Stimulated activated CD8-positive, alpha-beta memory T cell treated with anti-CD3 and anti-CD28 coated beads, Interleukin-2, amount 100 ng/mL, for 48 hours (primary cell): Measurements from ENCODE around the gene SERPINE1.

Experiments
- DNase-seq, 2 donors: peaks; one replicate each; pipeline ENCODE4 v3.0.0-alpha.2; 2020; ENCODE audit warnings: low read depth in 2 of 2

The SERPINE1 gene

DNA sequence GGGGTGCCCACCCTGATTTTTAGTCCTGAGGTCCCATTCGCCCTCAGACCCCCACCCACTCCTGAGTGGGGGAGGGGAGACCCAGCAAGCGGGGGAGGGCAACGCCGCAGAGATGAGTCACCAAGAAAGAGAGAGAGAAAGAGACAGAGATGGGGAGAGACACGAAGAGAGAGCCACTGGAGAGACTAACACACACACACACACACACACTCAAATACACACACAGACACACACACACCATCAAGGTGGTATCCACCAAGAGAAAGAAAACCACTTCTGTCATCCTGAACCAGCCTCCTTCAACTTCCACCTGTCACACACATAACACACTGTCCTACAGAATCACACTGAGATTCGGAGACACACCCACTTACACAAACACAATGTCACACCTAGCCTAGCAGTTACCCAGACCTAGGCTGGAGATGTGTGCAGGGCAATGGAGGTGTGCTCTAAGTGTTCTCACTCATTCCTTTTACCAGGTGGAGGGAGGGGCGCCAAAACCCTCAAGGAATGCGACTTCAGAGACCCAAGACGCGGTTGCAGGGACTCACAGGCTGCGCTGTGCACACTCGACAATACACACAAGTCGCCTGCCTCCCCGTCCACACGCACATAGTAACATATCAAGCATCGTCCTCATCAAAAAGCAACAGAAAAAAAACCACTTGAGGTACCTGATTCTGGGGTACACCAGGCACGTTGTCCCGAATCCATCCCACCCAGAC lies 42.4 kb downstream of the SERPINE1 start:
- DNase-seq, result no peak

DNA sequence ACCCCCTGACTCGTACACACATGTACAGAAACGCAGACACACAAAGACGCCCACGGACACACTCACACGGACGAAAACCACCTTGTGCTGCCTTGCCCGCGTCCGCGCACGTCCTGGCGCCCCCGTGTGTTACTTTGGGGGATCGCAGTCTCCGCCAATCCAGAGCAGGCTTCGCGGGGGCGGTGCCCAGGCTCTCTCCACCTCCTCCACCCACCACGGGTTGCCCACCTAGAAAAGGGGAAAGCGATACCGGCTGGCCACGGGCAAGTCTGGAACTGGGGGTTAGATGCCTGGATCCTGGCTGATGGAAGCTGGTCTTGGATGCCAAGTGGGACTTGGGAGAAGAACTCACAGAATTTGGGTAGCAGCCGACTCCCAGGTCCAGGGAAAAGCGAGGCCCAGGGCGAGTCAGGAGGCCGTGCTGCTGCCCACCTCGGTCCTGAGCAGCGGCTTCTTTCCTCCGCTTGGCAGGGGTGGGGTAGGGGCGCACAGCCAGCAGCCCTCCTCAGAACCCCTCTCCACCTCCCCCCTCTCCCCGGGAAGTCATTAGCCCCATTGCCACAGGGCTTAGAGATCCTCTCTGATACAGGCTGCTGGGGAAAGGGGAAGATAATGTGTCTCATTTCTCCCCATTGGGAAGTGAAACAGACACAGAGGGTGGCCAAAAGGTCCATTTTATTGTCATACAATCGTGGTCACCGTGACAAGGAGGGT lies 43.1 kb downstream of the SERPINE1 start:
- DNase-seq, result peak; percentile 71 to 81

DNA sequence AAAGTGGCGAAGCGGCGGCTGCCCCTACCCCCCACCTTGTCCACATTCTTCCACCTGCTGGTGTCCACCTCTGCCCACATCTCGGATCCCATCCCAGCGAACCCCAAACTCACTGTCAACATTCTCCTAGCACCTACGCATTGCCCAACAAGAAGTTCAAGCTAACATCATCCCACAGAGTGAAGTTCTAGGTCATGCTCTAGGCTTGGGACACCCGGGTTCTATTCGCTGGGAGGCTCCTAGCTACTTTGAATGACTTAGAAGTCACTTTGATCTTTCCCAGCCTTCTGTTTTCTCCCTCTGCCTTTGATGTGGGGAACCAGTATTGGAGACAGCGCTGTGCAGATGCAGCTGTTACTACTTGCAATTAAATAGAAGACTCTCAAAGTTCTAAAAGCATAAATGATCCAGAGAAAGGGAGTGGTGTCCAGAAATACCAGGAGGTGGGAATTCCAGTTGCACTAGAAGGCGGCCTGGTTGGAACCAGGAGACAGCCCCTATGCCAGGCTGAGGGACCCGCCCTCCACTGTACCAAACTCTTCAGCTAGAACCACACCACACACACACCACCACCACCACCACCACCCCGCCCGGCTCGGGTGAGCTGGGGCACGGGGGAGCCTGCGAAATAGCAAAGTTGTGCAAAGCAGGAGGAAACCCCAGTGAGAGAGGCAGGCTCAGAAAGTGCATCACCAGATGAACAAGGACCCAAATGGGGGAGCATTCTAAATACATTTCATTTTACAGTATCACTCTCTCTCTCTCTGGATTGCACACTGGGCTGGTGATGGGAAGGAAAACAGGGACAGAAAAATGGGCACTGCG lies 43.9 kb downstream of the SERPINE1 start:
- DNase-seq, result no peak

DNA sequence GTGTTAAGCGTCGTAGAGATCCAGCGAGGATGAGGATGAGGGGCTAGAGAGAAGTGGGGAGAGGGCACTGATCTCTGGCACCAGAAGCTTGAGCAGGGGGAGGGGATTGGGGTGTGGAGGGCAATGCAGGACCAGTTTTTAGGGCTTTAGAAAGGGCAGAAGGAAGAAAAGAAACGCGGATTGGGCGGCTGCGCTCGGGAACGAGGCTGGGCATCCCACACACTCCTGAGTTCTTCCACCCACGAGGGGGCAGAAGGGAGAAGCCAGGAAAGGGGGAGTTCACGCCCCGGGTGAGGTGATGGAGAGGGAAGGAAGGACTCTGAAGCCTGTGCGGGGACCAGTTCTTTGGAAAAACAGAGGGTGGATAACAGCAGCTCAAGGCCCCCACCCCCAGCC lies 44.5 kb downstream of the SERPINE1 start:
- no peak for DNase-seq

DNA sequence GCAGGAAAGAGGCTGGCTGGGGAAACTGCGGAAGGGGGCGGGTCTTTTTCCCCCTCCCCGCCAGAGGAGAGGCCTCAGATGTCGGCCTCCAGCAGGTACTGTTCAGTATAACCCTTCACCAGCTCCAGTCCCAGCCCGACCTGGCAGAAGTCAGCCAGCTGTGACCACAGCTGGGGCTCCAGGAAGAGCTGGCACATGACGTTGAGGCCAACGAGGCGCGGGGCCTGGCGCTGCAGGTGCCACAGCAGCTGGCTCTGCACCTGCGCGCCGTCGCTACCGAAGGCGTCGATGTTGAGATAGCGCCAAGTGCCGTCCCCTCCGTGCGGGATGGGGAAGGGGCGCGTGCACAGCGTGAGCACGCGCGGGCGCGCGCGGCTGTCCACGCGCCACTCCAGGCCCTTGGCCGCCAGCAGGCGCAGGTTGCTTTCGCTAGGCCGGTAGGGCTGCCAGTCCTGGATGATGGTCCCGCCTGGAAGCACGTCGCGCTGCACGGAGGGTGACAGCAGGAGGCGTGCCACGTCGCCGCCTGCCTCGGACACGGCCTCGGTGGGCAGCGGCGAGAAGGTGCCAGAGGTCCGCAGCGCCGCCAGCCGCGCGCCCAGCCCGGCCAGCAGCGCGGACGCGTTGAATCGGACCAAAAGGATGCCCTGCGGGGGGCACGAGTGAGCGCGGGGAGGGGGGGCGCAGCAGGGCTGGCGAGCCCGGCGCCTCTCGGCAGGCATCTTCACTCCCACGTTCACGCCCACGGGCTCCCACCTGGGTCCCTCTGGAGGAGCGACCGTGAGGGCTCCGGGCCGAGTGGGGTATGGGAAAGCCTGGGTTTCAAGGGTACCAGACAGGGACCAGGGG lies 45.3 kb downstream of the SERPINE1 start:
- no peak for DNase-seq

DNA sequence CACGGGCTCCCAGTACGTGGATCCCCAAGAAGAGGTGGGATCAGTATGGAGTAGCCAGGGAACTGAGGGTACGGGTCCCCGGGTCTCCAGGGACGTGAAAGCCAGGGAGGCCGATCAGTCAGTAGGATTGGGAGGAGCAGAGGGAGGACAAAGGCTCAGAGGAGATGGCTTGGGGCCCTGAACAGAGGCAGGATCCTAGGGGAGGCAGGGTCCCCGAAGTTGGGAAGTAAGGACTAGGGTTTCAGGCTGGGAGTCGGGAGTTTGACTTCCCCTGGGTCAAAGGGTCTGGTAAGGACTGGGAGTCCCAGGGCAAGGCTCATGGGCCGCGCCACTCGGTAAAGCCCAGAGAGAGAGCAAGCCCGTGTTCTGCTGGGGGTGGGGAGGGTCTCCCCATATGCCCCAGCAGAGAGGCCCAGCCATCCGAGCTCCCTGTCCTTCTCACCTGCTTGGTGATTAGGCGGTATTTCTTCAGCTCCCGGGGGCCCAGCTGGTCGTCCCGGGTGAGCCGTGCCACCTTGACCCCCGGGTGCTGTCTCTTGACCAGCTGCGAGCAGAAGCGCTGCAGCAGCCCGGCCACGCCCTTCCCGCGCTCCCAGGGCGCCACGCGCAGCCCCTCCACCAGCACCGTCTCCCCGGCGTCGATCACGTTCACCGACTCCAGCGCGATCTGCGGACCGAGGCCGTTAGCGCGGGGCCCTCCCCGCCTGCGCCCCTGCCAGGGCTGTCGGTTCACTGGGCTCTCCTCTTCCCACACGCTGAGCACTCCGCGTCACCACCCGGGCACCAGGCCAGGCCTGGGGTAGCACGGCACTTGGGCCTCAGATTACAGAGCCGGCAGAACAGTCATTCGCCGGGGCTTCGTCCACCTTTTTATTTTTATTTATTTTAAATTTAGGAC lies 46.2 kb downstream of the SERPINE1 start:
- DNase-seq, result no peak

DNA sequence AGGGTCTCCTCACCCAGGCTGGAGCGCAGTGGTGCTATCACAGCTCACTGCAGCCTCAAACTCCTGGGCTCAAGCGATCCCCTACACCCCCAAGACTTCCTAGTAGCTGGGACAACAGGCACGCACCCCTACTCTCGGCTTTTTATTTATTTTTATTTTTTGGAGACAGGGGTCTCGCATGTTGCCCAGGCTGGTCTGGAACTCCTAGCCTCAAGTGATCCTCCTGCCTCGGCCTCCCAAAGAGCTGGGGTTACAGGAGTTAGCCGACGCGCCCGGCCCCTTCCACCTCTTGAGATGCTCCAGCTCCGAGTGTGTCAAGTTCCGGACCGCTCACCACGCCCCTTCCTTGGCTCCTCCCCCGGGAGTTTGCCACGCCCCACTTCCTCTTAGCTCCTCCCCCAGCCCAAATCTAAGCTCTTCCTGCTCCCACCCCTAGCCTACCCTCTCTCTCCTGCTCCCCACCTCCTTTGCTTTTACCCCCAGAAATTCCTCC lies 46.9 kb downstream of the SERPINE1 start:
- DNase-seq, result peak in 1 of 2 donors; percentile 73

DNA sequence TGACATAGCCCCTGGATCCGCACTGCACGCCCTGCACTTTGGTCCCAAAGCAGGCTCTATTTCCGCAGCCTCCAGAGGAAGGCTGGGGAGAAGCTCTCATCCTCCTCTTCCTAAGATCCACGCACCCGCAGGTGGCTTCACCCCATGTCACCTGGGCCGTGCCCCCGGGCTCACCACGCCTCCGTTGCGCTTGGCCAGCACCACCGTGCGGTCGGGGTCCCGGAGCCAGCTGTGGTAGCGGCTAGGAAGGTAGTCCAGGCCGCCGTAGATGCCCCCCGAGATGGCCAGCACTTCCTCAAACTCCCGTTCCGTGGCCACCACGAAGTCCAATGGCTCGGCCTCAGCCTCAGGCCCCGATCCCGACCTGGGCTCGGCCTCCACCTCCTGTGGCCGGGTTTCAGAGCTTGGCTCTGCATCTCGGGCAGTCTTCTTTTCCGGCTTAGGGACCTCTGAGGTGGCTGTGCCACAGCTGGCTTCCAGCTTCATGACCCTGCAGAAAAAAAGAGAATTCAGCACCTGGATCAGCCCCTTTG lies 47.5 kb downstream of the SERPINE1 start:
- DNase-seq, result no peak

DNA sequence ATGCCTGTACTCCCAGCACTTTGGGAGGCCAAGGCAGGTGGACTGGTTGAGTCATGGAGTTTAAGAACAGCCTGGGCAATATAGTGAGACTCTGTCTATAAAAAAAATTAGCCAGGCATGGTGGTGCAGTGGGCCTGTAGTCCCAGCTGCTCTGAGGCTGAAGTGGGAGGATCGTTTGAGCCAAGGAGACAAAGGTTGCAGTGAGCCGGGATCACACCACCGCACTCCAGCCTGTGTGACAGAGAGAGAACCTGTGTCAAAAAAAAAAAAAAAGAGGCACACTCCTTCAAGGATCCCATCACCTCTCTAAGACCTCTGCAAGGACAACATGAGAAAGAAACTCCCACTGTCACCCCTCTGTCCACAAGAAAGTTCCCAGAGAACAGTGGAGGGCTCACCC lies 48.8 kb downstream of the SERPINE1 start:
- no peak for DNase-seq

DNA sequence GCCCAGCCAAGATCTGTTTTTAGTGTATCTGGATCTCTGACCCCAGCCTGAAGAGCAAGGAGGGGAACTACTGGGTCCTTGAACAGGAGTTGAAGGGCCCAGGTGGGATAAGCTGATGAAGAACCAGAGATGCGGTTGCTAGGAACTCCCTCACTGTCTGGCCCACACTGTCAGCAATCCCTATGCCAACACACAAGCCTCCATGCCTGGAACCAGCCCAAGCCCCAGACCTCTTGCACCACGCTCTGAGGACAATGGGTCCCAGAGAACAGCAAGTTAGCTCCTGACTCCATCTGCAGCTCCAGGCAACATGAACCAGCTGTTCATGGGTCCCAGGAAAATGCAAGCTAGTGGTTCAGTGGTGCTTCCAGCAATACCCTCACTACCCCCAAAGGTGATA lies 50.7 kb downstream of the SERPINE1 start:
- DNase-seq, result no peak

DNA sequence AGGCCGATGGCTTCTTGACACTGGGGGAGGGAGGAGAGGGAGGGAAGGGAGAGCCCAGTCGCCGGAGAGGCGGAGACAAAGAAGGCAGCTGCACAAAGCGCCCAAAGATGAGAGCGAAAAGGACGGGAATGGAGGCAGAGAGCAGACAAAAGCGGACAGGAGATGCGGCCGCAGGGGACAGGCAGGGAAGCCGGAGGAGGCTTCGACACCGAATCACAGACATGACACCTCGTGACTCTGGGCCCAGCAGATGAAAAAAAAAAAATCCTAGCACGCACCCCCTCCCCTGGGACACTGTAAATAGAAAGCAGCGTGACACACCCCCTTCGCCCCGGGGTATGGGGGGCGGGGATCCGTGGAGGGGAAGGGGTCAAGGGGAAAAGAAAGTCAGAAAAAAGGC lies 52.2 kb downstream of the SERPINE1 start:
- no peak for DNase-seq

DNA sequence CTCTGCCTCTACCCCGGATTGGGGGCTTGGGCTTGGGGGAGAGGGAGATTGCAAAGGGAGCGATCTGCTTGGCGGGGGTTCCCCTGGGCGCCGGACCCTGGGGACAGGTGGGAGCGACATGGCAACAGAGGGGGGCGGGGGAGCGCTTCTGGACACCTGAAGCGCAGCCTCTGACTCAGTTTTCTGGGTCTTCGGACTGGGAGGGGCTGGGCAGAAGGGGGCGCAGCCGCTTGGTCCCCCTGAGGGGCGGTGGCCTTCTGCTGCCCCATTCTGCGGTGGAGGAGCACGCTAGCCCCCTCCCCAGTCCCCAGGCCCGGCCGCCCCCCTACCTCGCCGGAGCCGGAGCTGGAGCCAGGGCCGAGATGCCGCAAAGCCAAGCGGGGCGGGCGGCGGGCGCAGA lies 52.8 kb downstream of the SERPINE1 start:
- DNase-seq, result no peak

DNA sequence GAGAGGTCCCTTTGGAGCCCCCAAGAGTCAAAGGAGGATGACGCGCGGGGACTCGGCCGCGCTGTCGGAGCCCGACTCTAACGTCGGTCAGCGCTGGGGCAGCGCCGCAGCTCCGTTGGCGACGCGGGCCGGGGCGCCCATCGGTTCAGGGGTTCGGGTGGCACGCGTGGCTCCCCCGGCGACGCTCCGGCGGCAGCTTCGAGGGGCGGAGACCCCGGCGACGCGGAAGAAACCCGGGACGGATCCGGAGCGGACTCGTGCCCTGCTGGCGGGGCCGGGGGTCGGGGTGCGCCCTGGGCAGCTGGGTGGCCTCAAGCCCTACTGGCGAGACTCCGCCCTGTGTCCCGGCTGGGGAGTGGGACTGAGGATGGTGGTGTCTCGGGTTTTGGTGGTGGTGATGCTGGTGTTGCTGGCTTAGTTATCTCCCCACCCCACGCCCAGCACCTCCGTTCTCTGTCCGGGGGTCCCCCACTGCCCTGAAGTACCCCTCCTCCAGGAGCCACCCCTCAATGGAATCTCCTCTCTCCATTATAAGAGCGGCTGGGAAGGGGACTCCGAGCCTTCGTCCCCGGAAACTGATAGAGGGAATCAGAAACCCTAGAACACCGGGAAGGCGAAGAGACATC lies 53.3 kb downstream of the SERPINE1 start, which contains the start of gene NAT16:
Gene NAT16 (minus strand): TSS at position 164 of the 626 bp plus-strand sequence. CDS start 5,486 bp downstream, outside the sequence.
- DNase-seq, result no peak

DNA sequence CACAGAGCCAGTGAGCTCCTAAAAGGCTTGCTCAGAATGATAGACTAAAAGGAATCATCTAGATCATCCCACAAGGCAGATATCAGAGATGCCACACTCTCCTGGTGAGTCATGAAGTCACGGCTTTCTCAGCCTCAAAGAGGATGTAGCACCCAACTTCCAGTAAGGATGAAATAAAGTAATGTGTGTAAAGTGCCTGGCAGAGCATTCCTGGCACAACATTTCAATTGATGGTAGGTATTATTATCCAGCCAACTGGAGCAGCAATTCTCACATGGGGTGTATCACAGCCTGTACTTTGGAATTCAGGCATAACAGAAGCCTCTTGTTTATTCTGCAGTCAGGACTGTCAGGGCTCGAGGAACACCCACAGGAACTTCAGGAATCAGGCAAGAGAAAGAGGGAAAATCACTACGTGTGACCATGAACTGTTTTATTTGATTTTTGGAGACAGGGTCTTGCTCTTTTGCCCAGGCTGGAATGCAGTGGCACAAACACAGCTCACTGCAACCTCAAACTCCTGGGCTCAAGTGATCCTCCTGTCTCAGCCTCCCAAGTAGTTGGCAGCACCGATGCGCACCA lies 58.4 kb downstream of the SERPINE1 start:
- no peak for DNase-seq

DNA sequence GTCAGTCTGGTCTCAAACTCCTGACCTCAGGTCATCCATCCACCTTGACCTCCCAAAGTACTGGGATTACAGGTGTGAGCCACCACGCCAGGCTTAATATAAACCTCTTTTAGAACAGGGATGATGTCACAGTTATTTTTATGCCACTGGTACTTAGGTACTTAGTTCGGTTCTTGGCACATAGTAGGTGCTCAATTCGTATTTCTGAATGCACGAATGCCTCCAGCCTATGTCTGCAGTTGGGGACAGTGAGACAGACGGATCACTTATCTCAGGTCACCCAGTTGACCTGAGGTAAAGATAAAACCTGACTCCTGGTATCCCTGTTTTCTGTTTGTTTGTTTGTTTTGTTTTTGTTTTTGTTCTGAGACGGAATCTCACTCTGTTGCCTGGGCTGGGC lies 59.3 kb downstream of the SERPINE1 start:
- DNase-seq, result no peak

DNA sequence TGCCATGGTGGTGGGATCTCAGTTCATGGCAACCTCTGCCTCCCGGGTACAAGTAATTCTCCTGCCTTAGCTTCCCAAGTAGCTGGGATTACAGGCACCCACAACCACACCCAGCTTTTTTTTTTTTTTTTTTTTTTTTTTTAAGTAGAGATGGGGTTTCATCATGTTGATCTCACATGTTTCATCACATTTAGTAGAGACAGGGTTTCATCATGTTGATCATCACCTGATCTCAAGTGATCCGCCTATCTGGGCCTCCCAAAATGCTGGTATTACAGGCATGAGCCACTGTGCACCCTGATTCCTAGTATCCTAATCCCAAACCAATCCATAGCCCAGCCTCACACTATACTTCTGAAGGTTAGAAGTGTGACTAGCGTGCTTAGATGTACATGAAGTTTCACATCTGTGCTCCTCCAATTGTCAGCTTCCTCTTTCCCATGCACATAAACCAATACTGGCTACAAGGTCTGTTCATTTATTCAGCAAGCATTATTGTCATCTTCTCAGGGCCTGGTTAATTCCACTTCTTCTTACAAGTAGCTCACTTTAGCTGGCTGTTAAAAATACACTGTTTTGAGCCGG lies 60.0 kb downstream of the SERPINE1 start:
- DNase-seq, result no peak
